Karpas-422 (cell line): ENCODE data around the gene KCNIP4. TPM values are rescaled to one million over a fixed set of nuclear protein-coding genes. Genes with fewer than 3 reads are reported as not detected.

ENCODE experiments used
- DNase-seq: peaks from one replicate; pipeline ENCODE4 v3.0.0-alpha.2; 2015
- H2AFZ ChIP-seq: fragments of 200-600 bp; sonication (generic); 2 replicates; pipeline ENCODE4 v1.6.1; 2014; ENCODE audit warnings: antibody characterized with exemption, low read length, mixed read lengths
- H3K27ac ChIP-seq: fragments of 200-600 bp; sonication (generic); 2 replicates; pipeline ENCODE4 v1.5.1; 2014; ENCODE audit warnings: mild to moderate bottlenecking, low read length, moderate library complexity
- H3K27me3 ChIP-seq: fragments of 200-600 bp; sonication (generic); 2 replicates; pipeline ENCODE4 v1.6.1; 2014; ENCODE audit warnings: low read length, mixed read lengths
- H3K36me3 ChIP-seq: fragments of 200-600 bp; sonication (generic); 2 replicates; pipeline ENCODE4 v1.6.1; 2014; ENCODE audit warnings: low read length, mixed read lengths; ENCODE audit not compliant: insufficient read depth
- H3K4me1 ChIP-seq: fragments of 200-600 bp; sonication (generic); 2 replicates; pipeline ENCODE4 v1.6.1; 2014; ENCODE audit warnings: mild to moderate bottlenecking, low read length, mixed read lengths
- H3K4me2 ChIP-seq: fragments of 200-600 bp; sonication (generic); 2 replicates; pipeline ENCODE4 v1.6.1; 2014; ENCODE audit warnings: low read length, low read depth, mild to moderate bottlenecking; ENCODE audit not compliant: poor library complexity, severe bottlenecking
- H3K4me3 ChIP-seq: fragments of 200-600 bp; sonication (generic); 2 replicates; pipeline ENCODE4 v1.5.1; 2014; ENCODE audit warnings: mild to moderate bottlenecking, antibody characterized with exemption, low read length, mixed read lengths
- H3K79me2 ChIP-seq: fragments of 200-600 bp; sonication (generic); 2 replicates; pipeline ENCODE4 v1.6.1; 2014; ENCODE audit warnings: mild to moderate bottlenecking, low read length, mixed read lengths
- H3K9ac ChIP-seq: fragments of 200-600 bp; sonication (generic); 2 replicates; pipeline ENCODE4 v1.6.0; 2014; ENCODE audit warnings: low read length
- H3K9me2 ChIP-seq: fragments of 200-600 bp; sonication (generic), shearing (Covaris generic); replicated peaks from 2 replicates; pipeline ENCODE4 v1.6.0; 2014; ENCODE audit warnings: mild to moderate bottlenecking, low read length, moderate library complexity; ENCODE audit not compliant: insufficient read depth
- H3K9me3 ChIP-seq: fragments of 300-700, 200-600 bp; sonication (generic); 2 replicates; pipeline ENCODE4 v1.6.1; 2014; ENCODE audit warnings: low read length, mixed read lengths
- H4K20me1 ChIP-seq: fragments of 200-600 bp; sonication (generic); 2 replicates; pipeline ENCODE4 v1.6.1; 2014; ENCODE audit warnings: mild to moderate bottlenecking, antibody characterized with exemption, low read length, low read depth; ENCODE audit not compliant: insufficient read depth
- total RNA-seq: library from RNA; depleted of rRNA; stranded (reverse); fragments of >200 nt; shearing (Covaris generic); gene quantifications from 2 replicates; pipeline ENCODE4 v1.2.3, GENCODE V29; 2014; ENCODE audit warnings: low replicate concordance

The KCNIP4 gene
- total RNA-seq, 1 experiment from 2014 or later, result not detected

- H3K4me1 ChIP-seq, result no peaks in the 10 kb centered on the region
- no peaks in the 10 kb centered on the region for H3K27me3 ChIP-seq
- H2AFZ ChIP-seq, result no peak overlapping the region
- no peaks in the 10 kb centered on the region for H3K79me2 ChIP-seq
- H3K4me2 ChIP-seq, result no peak overlapping the region
- H4K20me1 ChIP-seq, result no peaks in the 10 kb centered on the region
- peaks cover 4% of the 10 kb centered on the region; the same call in 1 of the 2 replicates for H3K9me3 ChIP-seq
- DNase-seq, result peak; percentile 47
- no peak overlapping the region for H3K9ac ChIP-seq
- no peak overlapping the region for H3K4me3 ChIP-seq
- no peaks in the 10 kb centered on the region for H3K9me2 ChIP-seq
- no peak overlapping the region for H3K27ac ChIP-seq
- no peaks in the 10 kb centered on the region for H3K36me3 ChIP-seq
These were observed 478.9 kb downstream of the KCNIP4 start for GRCh38 chr4:21469438-21470300.

- no peaks in the 10 kb centered on the region for H3K36me3 ChIP-seq
- H3K4me1 ChIP-seq, result no peaks in the 10 kb centered on the region
- H3K9me2 ChIP-seq, result no peaks in the 10 kb centered on the region
- DNase-seq, result no peak
- no peak overlapping the region for H3K4me2 ChIP-seq
- no peaks in the 10 kb centered on the region for H3K79me2 ChIP-seq
- H3K27ac ChIP-seq, result no peak overlapping the region
- no peak overlapping the region for H3K9ac ChIP-seq
- no peak overlapping the region for H3K4me3 ChIP-seq
- no peaks in the 10 kb centered on the region for H3K27me3 ChIP-seq
- no peak overlapping the region for H2AFZ ChIP-seq
- H4K20me1 ChIP-seq, result no peaks in the 10 kb centered on the region
- peaks cover 4% of the 10 kb centered on the region; the same call in 1 of the 2 replicates for H3K9me3 ChIP-seq
These were observed 481.0 kb downstream of the KCNIP4 start for GRCh38 chr4:21467551-21467950.

- H3K27me3 ChIP-seq, result no peaks in the 10 kb centered on the region
- H3K9ac ChIP-seq, result no peak overlapping the region
- H3K9me3 ChIP-seq, result peaks cover 9% of the 10 kb centered on the region; the same call in 1 of the 2 replicates
- H3K4me1 ChIP-seq, result no peaks in the 10 kb centered on the region
- no peaks in the 10 kb centered on the region for H3K36me3 ChIP-seq
- no peak for DNase-seq
- H4K20me1 ChIP-seq, result no peaks in the 10 kb centered on the region
- no peak overlapping the region for H3K4me2 ChIP-seq
- no peaks in the 10 kb centered on the region for H3K79me2 ChIP-seq
- no peak overlapping the region for H3K27ac ChIP-seq
- no peak overlapping the region for H3K4me3 ChIP-seq
- H3K9me2 ChIP-seq, result no peaks in the 10 kb centered on the region
- no peak overlapping the region for H2AFZ ChIP-seq
These were observed 491.3 kb downstream of the KCNIP4 start for GRCh38 chr4:21457086-21457840.

GRCh38 chr4:21454831-21455230, 493.7 kb downstream of the KCNIP4 start:
- Histone ChIP-seq H3K79me2 (no peaks in the 10 kb centered on the region), H3K27ac (no peak overlapping the region), H3K36me3 (no peaks in the 10 kb centered on the region), H4K20me1 (no peaks in the 10 kb centered on the region), H3K9me3 (peaks cover 7% of the 10 kb centered on the region; the same call in 1 of the 2 replicates), H2AFZ (no peak overlapping the region), H3K9me2 (no peaks in the 10 kb centered on the region), H3K27me3 (no peaks in the 10 kb centered on the region), H3K9ac (no peak overlapping the region), H3K4me3 (no peak overlapping the region), H3K4me1 (no peaks in the 10 kb centered on the region), H3K4me2 (no peak overlapping the region)
- DNase-seq, result no peak

GRCh38 chr4:21454201-21454600, 494.4 kb downstream of the KCNIP4 start:
- Histone ChIP-seq H3K27ac (no peak overlapping the region), H3K4me2 (no peak overlapping the region), H3K36me3 (no peaks in the 10 kb centered on the region), H3K4me1 (no peaks in the 10 kb centered on the region), H3K27me3 (no peaks in the 10 kb centered on the region), H2AFZ (no peak overlapping the region), H3K9me2 (no peaks in the 10 kb centered on the region), H3K9ac (no peak overlapping the region), H3K9me3 (peaks cover 7% of the 10 kb centered on the region; the same call in 1 of the 2 replicates), H3K79me2 (no peaks in the 10 kb centered on the region), H3K4me3 (no peak overlapping the region), H4K20me1 (no peaks in the 10 kb centered on the region)
- no peak for DNase-seq

- no peaks in the 10 kb centered on the region for H3K27me3 ChIP-seq
- H3K9ac ChIP-seq, result no peak overlapping the region
- no peak for DNase-seq
- H3K4me3 ChIP-seq, result no peak overlapping the region
- no peaks in the 10 kb centered on the region for H3K9me2 ChIP-seq
- H3K27ac ChIP-seq, result no peak overlapping the region
- H3K9me3 ChIP-seq, result peaks cover 4% of the 10 kb centered on the region; the same call in 1 of the 2 replicates
- no peak overlapping the region for H2AFZ ChIP-seq
- H3K36me3 ChIP-seq, result no peaks in the 10 kb centered on the region
- no peaks in the 10 kb centered on the region for H4K20me1 ChIP-seq
- no peak overlapping the region for H3K4me2 ChIP-seq
- H3K4me1 ChIP-seq, result no peaks in the 10 kb centered on the region
- no peaks in the 10 kb centered on the region for H3K79me2 ChIP-seq
These were observed 495.6 kb downstream of the KCNIP4 start for GRCh38 chr4:21452931-21453330.

GRCh38 chr4:21451032-21451431, 497.5 kb downstream of the KCNIP4 start:
- Histone ChIP-seq H3K27me3 (no peaks in the 10 kb centered on the region), H3K4me3 (no peak overlapping the region), H3K27ac (no peak overlapping the region), H3K79me2 (no peaks in the 10 kb centered on the region), H3K4me1 (no peaks in the 10 kb centered on the region), H3K9ac (no peak overlapping the region), H2AFZ (no peak overlapping the region), H3K4me2 (no peak overlapping the region), H3K36me3 (no peaks in the 10 kb centered on the region), H4K20me1 (no peaks in the 10 kb centered on the region), H3K9me2 (no peaks in the 10 kb centered on the region), H3K9me3 (no peaks in the 10 kb centered on the region)
- no peak for DNase-seq

- Histone ChIP-seq H3K36me3 (no peaks in the 10 kb centered on the region), H3K4me1 (no peaks in the 10 kb centered on the region), H3K9me2 (no peaks in the 10 kb centered on the region), H3K4me2 (no peak overlapping the region), H3K27me3 (no peaks in the 10 kb centered on the region), H3K9me3 (no peaks in the 10 kb centered on the region), H3K27ac (no peak overlapping the region), H4K20me1 (no peaks in the 10 kb centered on the region), H2AFZ (no peak overlapping the region), H3K4me3 (no peak overlapping the region), H3K79me2 (no peaks in the 10 kb centered on the region), H3K9ac (no peak overlapping the region)
- DNase-seq, result no peak
These were observed 498.2 kb downstream of the KCNIP4 start for GRCh38 chr4:21450331-21450730.
